Thyroid gland (tissue), 4 donors: ENCODE data around the gene EXOC6.

Source experiments
- CTCF ChIP-seq, 6 experiments: fragments of 200-600 bp in 3 of 6; fragments of 450-650 bp in 3 of 6; sonication (generic) in 3 of 6; IDR thresholded peaks; one replicate each; pipeline ENCODE4 v1.5.1; 2016 to 2019; ENCODE audit warnings: antibody characterized with exemption in 6 of 6, mild to moderate bottlenecking in 2 of 6, inconsistent platforms in 1 of 6, moderate library complexity in 1 of 6
- POLR2A ChIP-seq, 2 donors: fragments of 450-650 bp; IDR thresholded peaks; one replicate each; pipeline ENCODE4 v1.6.1; 2017; ENCODE audit warnings: antibody characterized with exemption in 2 of 2, mild to moderate bottlenecking in 2 of 2, moderate library complexity in 1 of 2

DNA sequence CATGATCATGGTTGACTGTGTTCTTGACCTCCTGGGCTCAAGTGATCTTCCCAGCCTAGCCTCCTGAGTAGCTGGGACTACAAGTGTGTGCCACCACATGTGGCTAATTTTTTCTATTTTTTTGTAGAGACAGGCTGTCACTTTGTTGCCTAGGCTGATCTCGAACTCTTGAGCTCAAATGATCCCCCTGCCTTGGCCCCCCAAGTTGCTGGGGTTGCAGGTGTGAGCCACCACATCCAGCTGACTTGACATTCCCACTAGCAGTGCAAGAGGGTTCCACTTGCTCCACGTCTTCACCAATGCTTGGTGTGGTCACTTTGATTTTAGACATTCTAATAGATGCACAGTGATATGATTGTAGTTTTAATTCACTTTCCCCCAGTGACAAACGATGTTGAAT is 250.5 kb downstream of the EXOC6 start:
- TF ChIP-seq POLR2A (IDR thresholded peaks at IDR 0.05): no peak
- TF ChIP-seq CTCF (IDR thresholded peaks at IDR 0.05): no peak
